Parathyroid adenoma (tissue), 2 donors: ENCODE results near the gene TMX1.

Source experiments
- H2AFZ ChIP-seq: fragments of 300-600 bp; sonication (generic); one replicate; pipeline ENCODE4 v1.7.0; 2017; ENCODE audit warnings: antibody characterized with exemption, mild to moderate bottlenecking
- H3K27ac ChIP-seq: fragments of 300-600 bp; sonication (generic); one replicate; pipeline ENCODE4 v1.7.0; 2017
- H3K27me3 ChIP-seq: fragments of 300-600 bp; sonication (generic); one replicate; pipeline ENCODE4 v1.7.0; 2017; ENCODE audit warnings: low read length; ENCODE audit not compliant: control insufficient read depth, insufficient read depth
- H3K36me3 ChIP-seq: fragments of 300-600 bp; sonication (generic); one replicate; pipeline ENCODE4 v1.7.0; 2017; ENCODE audit warnings: low read length; ENCODE audit not compliant: control insufficient read depth, insufficient read depth
- H3K4me1 ChIP-seq: fragments of 300-600 bp; sonication (generic); one replicate; pipeline ENCODE4 v1.7.0; 2017; ENCODE audit warnings: control low read depth
- H3K4me2 ChIP-seq: fragments of 300-600 bp; sonication (generic); one replicate; pipeline ENCODE4 v1.7.0; 2017; ENCODE audit warnings: low read length
- H3K4me3 ChIP-seq: fragments of 300-600 bp; sonication (generic); one replicate; pipeline ENCODE4 v1.7.0; 2017; ENCODE audit warnings: low read depth, low read length
- H3K79me2 ChIP-seq: fragments of 300-600 bp; sonication (generic); one replicate; pipeline ENCODE4 v1.7.0; 2017; ENCODE audit warnings: control low read depth
- H3K9ac ChIP-seq: fragments of 300-600 bp; sonication (generic); one replicate; pipeline ENCODE4 v1.7.0; 2017; ENCODE audit warnings: mild to moderate bottlenecking
- H3K9me3 ChIP-seq: fragments of 300-600 bp; sonication (generic); one replicate; pipeline ENCODE4 v1.7.0; 2017; ENCODE audit warnings: low read length; ENCODE audit not compliant: control insufficient read depth
- TF ChIP-seq, protein P1 (sequence below): fragments of 300-600 bp; sonication (generic); IDR thresholded peaks from one replicate; pipeline ENCODE4 v1.7.0; 2017; ENCODE audit warnings: antibody characterized with exemption, mild to moderate bottlenecking
- donor health status: primary hyperparathyroidism.

The TMX1 gene

DNA sequence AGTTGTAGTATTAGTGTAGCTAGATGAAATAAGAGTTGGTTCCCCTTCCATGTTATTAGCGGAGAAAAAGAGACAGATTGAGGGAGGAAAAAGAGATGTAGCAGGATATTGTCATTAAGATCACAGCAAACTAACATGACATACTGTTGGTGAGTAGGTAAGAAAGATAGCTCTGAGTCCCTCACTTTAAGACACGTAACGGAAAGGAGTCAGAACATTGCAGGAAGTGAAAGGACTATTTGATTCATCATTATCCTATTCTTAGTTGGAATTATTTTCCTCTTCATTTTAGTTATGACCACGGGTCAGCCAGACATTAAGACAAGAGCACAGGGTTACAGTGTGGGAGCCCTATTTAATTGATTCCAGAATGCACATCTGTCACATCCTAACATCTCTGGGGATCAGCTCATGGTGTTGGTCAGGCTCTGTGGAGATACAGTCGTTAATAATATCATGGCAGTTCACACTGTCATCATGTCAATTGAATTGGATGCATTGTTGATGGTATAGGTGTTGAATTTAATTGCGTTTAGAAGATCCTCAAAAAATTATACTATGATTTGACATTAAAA, 55.0 kb downstream of the TMX1 start:
- Histone ChIP-seq H3K9me3 (no peaks in the 10 kb centered on the region), H3K27ac (no peak overlapping the region), H3K27me3 (no peaks in the 10 kb centered on the region), H3K4me3 (no peak overlapping the region), H3K4me1 (no peaks in the 10 kb centered on the region), H3K36me3 (no peaks in the 10 kb centered on the region), H3K4me2 (no peak overlapping the region), H2AFZ (no peak overlapping the region), H3K79me2 (no peaks in the 10 kb centered on the region), H3K9ac (no peak overlapping the region)
- TF ChIP-seq, protein P1, sequence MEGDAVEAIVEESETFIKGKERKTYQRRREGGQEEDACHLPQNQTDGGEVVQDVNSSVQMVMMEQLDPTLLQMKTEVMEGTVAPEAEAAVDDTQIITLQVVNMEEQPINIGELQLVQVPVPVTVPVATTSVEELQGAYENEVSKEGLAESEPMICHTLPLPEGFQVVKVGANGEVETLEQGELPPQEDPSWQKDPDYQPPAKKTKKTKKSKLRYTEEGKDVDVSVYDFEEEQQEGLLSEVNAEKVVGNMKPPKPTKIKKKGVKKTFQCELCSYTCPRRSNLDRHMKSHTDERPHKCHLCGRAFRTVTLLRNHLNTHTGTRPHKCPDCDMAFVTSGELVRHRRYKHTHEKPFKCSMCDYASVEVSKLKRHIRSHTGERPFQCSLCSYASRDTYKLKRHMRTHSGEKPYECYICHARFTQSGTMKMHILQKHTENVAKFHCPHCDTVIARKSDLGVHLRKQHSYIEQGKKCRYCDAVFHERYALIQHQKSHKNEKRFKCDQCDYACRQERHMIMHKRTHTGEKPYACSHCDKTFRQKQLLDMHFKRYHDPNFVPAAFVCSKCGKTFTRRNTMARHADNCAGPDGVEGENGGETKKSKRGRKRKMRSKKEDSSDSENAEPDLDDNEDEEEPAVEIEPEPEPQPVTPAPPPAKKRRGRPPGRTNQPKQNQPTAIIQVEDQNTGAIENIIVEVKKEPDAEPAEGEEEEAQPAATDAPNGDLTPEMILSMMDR, result no peak

DNA sequence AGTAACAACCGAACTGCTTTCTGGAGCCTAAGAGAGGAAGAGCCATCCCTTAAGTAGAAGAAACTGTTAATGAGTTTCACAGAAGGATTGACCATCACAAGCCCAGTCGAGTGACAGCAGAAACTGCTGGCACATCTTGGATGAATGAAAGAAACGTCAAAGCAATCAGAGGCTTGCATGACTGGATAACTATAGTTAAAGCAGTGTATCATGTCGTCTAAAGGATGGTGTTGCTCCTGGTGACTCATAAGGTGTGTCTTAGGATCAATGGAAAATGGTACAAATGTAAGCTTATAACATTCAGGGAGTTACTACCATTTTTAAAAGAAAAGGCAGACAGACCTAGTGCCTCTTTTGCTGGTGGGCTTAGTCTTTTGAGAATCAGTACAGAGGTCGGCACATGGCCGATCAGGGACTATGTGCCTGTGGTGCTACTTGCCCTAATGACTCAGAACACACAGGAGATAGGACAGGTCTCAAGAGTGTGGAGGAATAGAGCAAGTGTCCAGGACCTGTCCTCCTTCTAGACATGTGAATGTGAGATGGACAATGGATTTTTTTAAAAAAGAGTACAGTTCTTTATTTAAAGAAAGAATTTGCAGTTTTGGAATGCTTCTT, 55.7 kb downstream of the TMX1 start:
- no peak overlapping the region for H3K9ac ChIP-seq
- H3K4me3 ChIP-seq, result no peak overlapping the region
- H3K36me3 ChIP-seq, result no peaks in the 10 kb centered on the region
- no peaks in the 10 kb centered on the region for H3K9me3 ChIP-seq
- H2AFZ ChIP-seq, result no peak overlapping the region
- no peak overlapping the region for H3K4me2 ChIP-seq
- TF ChIP-seq, protein P1, result no peak
- H3K79me2 ChIP-seq, result no peaks in the 10 kb centered on the region
- no peak overlapping the region for H3K27ac ChIP-seq
- H3K4me1 ChIP-seq, result no peaks in the 10 kb centered on the region
- no peaks in the 10 kb centered on the region for H3K27me3 ChIP-seq

DNA sequence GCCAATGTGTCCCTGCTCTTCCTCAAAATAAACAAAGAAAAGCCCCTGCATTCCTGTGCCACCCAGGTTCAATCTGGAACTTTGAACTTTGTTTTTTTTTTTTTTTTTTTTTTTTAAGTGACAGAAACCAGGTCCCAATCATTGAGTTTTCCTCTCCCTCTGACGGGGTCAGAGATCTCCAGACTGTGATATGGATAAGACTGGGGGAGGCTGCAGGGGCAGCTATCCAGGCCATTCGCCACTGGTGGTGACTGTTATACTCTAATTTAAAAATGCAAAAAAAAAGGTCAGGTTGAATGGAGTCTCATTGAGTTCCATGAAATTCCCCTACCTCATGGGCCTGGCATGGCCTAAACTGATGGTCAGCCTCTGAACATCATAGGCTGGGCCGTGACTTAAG, 57.0 kb downstream of the TMX1 start:
- Histone ChIP-seq H3K4me1 (no peaks in the 10 kb centered on the region), H3K9me3 (no peaks in the 10 kb centered on the region), H3K4me2 (no peak overlapping the region), H2AFZ (no peak overlapping the region), H3K4me3 (no peak overlapping the region), H3K27ac (no peak overlapping the region), H3K9ac (no peak overlapping the region), H3K27me3 (no peaks in the 10 kb centered on the region), H3K79me2 (no peaks in the 10 kb centered on the region), H3K36me3 (no peaks in the 10 kb centered on the region)
- TF ChIP-seq, protein P1, result no peak

DNA sequence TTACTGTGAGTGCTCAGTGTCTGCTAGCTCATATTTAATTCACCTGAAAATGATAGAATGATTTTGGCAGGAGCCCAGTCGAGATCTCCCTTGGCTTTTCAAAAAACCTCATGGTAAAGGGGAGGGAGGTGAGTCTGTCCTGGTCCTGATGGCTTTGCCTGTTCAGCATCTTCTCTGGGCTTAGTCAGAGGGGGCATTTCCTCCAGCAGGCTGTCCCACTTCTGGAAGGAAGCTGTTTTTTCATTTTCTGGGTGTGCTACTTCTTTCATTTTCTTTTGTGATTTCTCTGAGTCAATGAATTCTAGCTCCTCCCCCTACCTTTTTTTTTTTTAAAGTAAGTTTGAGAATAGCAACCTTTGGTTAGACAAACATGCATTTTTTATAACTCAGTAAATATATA, 58.8 kb downstream of the TMX1 start:
- Histone ChIP-seq H3K79me2 (no peaks in the 10 kb centered on the region), H3K27ac (no peak overlapping the region)
- TF ChIP-seq, protein P1, result no peak

More for the DNA sequence above, 58.8 kb downstream of the TMX1 start:
- Histone ChIP-seq H3K4me1 (no peaks in the 10 kb centered on the region), H3K36me3 (no peaks in the 10 kb centered on the region), H3K4me3 (no peak overlapping the region), H3K27me3 (no peaks in the 10 kb centered on the region), H2AFZ (no peak overlapping the region), H3K9ac (no peak overlapping the region), H3K9me3 (no peaks in the 10 kb centered on the region), H3K4me2 (no peak overlapping the region)
